Muscle layer of colon (tissue), 2 donors: ENCODE data around the gene NHSL1.
A peak's percentile ranks its signal among the peaks of the same experiment; 100 is the strongest.

Experiments used
- H3K27ac ChIP-seq: one replicate; pipeline ENCODE4 v1.7.0; 2013; ENCODE audit warnings: low read depth, mild to moderate bottlenecking, low read length, moderate library complexity
- H3K27me3 ChIP-seq, 2 donors: one replicate each; pipeline ENCODE4 v1.7.0; 2013; ENCODE audit warnings: low read length in 2 of 2, mild to moderate bottlenecking in 2 of 2; ENCODE audit not compliant: insufficient read depth in 2 of 2, control insufficient read depth in 1 of 2
- H3K36me3 ChIP-seq: one replicate; pipeline ENCODE4 v1.7.0; 2013; ENCODE audit warnings: mild to moderate bottlenecking, low read length; ENCODE audit not compliant: insufficient read depth
- H3K4me1 ChIP-seq: one replicate; pipeline ENCODE4 v1.7.0; 2013; ENCODE audit warnings: mild to moderate bottlenecking, low read length; ENCODE audit not compliant: insufficient read depth
- H3K4me3 ChIP-seq, 2 donors: one replicate each; pipeline ENCODE4 v1.7.0; 2013; ENCODE audit warnings: low read length in 2 of 2, low read depth in 1 of 2, mild to moderate bottlenecking in 1 of 2, moderate library complexity in 1 of 2
- H3K9ac ChIP-seq: one replicate; pipeline ENCODE4 v1.7.0; 2013; ENCODE audit warnings: low read length
- H3K9me3 ChIP-seq: one replicate; pipeline ENCODE4 v1.7.0; 2013; ENCODE audit warnings: mild to moderate bottlenecking, low read length
- donor health status: abdominal sarcoma.
- donor health status: Adenocarcinoma of cecum.

Gene NHSL1

GRCh38 chr6:138489846-138490245, 9.4 kb downstream of the NHSL1 start:
- no peak overlapping the region for H3K27ac ChIP-seq
- H3K4me3 ChIP-seq = no peak overlapping the region
- no peak overlapping the region for H3K9ac ChIP-seq
- H3K36me3 ChIP-seq = no peaks in the 10 kb centered on the region
- H3K27me3 ChIP-seq = no peaks in the 10 kb centered on the region
- H3K9me3 ChIP-seq = no peaks in the 10 kb centered on the region
- peaks cover 36% of the 10 kb centered on the region for H3K4me1 ChIP-seq

- no peak overlapping the region for H3K4me3 ChIP-seq
Measured at GRCh38 chr6:138487102-138487604, 12.1 kb downstream of the NHSL1 start.

GRCh38 chr6:138486249-138487101, 12.8 kb downstream of the NHSL1 start:
- Histone ChIP-seq H3K27me3 (no peaks in the 10 kb centered on the region), H3K27ac (no peak overlapping the region)

More at GRCh38 chr6:138487102-138487604, 12.1 kb downstream of the NHSL1 start:
- no peaks in the 10 kb centered on the region for H3K9me3 ChIP-seq
- H3K9ac ChIP-seq = no peak overlapping the region
- no peaks in the 10 kb centered on the region for H3K27me3 ChIP-seq
- H3K36me3 ChIP-seq = no peaks in the 10 kb centered on the region
- no peak overlapping the region for H3K27ac ChIP-seq
- H3K4me1 ChIP-seq = peaks cover 17% of the 10 kb centered on the region

GRCh38 chr6:138485586-138486248, 13.6 kb downstream of the NHSL1 start:
- Histone ChIP-seq H3K9ac (no peak overlapping the region), H3K27ac (no peak overlapping the region), H3K4me1 (peaks cover 6% of the 10 kb centered on the region), H3K4me3 (no peak overlapping the region), H3K9me3 (no peaks in the 10 kb centered on the region), H3K27me3 (no peaks in the 10 kb centered on the region), H3K36me3 (no peaks in the 10 kb centered on the region)

More at GRCh38 chr6:138486249-138487101, 12.8 kb downstream of the NHSL1 start:
- Histone ChIP-seq H3K9me3 (no peaks in the 10 kb centered on the region), H3K4me1 (peaks cover 12% of the 10 kb centered on the region), H3K36me3 (no peaks in the 10 kb centered on the region), H3K9ac (no peak overlapping the region), H3K4me3 (no peak overlapping the region)

GRCh38 chr6:138485005-138485545, 14.2 kb downstream of the NHSL1 start:
- H3K4me3 ChIP-seq = peak overlapping the region in 1 of 2 donors; percentile 7
- H3K36me3 ChIP-seq = no peaks in the 10 kb centered on the region
- H3K27me3 ChIP-seq = no peaks in the 10 kb centered on the region
- H3K4me1 ChIP-seq = peaks cover 6% of the 10 kb centered on the region
- H3K9ac ChIP-seq = no peak overlapping the region
- no peaks in the 10 kb centered on the region for H3K9me3 ChIP-seq
- H3K27ac ChIP-seq = peak overlapping the region; percentile 21

GRCh38 chr6:138484018-138484731, 15.1 kb downstream of the NHSL1 start:
- Histone ChIP-seq H3K4me1 (peaks cover 6% of the 10 kb centered on the region), H3K27me3 (no peaks in the 10 kb centered on the region), H3K4me3 (no peak overlapping the region), H3K9me3 (no peaks in the 10 kb centered on the region), H3K36me3 (no peaks in the 10 kb centered on the region), H3K9ac (no peak overlapping the region), H3K27ac (no peak overlapping the region)

- no peaks in the 10 kb centered on the region for H3K27me3 ChIP-seq
- H3K4me1 ChIP-seq = peaks cover 6% of the 10 kb centered on the region
- H3K9ac ChIP-seq = no peak overlapping the region
- no peak overlapping the region for H3K27ac ChIP-seq
- H3K4me3 ChIP-seq = no peak overlapping the region
- no peaks in the 10 kb centered on the region for H3K36me3 ChIP-seq
- H3K9me3 ChIP-seq = no peaks in the 10 kb centered on the region
Measured at GRCh38 chr6:138482816-138483215, 16.5 kb downstream of the NHSL1 start.

- H3K4me3 ChIP-seq = no peak overlapping the region
- no peaks in the 10 kb centered on the region for H3K36me3 ChIP-seq
- peaks cover 6% of the 10 kb centered on the region for H3K4me1 ChIP-seq
- no peak overlapping the region for H3K27ac ChIP-seq
- no peaks in the 10 kb centered on the region for H3K9me3 ChIP-seq
- no peaks in the 10 kb centered on the region for H3K27me3 ChIP-seq
- H3K9ac ChIP-seq = no peak overlapping the region
Measured at GRCh38 chr6:138480279-138480949, 18.9 kb downstream of the NHSL1 start.

- no peaks in the 10 kb centered on the region for H3K9me3 ChIP-seq
- H3K4me1 ChIP-seq = no peaks in the 10 kb centered on the region
- H3K4me3 ChIP-seq = no peak overlapping the region
- no peaks in the 10 kb centered on the region for H3K36me3 ChIP-seq
- H3K27ac ChIP-seq = no peak overlapping the region
- no peaks in the 10 kb centered on the region for H3K27me3 ChIP-seq
- H3K9ac ChIP-seq = no peak overlapping the region
Measured at GRCh38 chr6:138477913-138478539, 21.3 kb downstream of the NHSL1 start.

- Histone ChIP-seq H3K9ac (no peak overlapping the region), H3K27me3 (no peaks in the 10 kb centered on the region), H3K9me3 (no peaks in the 10 kb centered on the region), H3K4me1 (no peaks in the 10 kb centered on the region), H3K36me3 (no peaks in the 10 kb centered on the region), H3K4me3 (no peak overlapping the region), H3K27ac (no peak overlapping the region)
Measured at GRCh38 chr6:138476116-138476515, 23.2 kb downstream of the NHSL1 start.
